KBM-7 (cell line): ENCODE data around the gene DDO.
"Not testable (repeated sequence)": the region's sequence is repeated elsewhere in the genome, so short reads cannot be mapped to it uniquely, and the experiment has no call there.

Experiments used
- DNase-seq: peaks from one replicate; pipeline ENCODE4 v3.0.0-alpha.2; 2015
- in situ Hi-C: fragments of 300-500 bp; cut with MboI; formaldehyde crosslinking; loops from 2 replicates; pipeline ENCODE4 v1.14.3; 2020; ENCODE audit warnings: low sequenced_read_pairs, low pct_unique_long_range_greater_than_20kb, mixed read lengths

Gene DDO

DNA sequence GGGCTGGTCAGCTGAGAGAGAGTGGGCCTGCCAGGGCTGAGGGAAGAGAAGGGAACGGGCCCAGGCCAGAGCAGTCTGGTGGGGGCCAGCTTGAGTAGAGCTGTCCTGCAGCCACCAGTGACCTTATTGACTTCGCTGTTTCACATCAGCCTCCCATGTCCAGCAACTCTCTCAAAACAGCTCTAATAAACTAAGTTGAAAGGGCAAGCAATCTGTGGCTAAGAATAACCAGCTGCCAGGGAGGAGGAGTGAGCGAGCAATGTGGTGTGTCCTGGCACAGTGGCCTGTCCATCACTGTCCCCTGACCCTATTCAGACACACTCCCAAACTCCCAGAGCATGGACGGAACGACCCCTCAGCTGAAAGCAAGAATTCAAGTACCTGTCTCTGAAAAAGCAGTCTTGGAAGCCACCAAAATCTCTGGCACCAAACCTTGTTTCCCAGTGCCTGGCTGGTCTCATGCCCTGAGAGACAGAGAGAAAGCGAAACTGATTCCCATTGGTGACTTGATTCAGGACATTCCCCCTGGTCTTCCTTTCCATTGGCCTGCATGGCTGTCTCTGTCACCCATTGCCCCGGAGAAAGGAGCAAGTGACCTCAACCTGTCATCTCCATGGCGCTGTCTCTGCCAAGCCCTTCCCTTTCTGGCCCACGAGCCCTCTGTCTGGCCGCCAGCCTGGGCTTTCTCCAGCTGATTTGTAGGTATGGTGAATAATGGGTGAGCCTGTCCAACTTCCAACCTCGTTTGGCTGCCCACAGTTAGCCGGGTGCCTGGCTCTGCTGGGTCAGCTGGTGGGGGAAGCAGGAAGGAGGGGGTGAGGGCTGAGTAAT lies at the start of gene DDO:
Gene DDO (minus strand): TSS at position 490 of the 831 bp plus-strand sequence. CDS start 2,113 bp downstream, outside the sequence.
- in situ Hi-C loops: no loop called here
- no peak for DNase-seq

DNA sequence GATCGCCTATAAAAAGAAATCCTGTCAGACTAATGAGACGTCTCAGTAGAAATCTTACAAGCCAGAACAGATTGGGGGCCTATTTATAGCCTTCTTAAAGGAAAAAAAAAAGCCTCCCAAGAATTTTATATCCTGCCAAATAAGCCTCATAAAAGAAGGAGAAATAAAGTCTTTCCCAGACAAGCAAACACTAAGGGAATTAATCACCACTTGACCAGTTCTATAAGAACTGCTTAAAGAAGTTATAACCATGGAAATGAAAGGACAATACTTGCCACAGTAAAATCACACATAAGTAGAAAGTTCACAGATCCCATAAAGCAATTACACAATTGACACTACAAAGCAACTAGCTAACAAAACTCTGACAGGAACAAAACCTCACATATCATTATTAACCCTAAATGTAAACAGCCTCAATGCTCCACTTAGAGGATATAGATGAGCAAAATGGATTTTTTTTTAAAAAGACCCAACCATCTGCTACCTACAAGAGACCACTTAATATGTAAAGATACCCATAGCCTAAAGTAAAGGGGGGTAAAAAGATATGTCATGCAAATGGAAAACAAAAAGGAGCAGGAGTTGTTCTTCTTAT lies 47.6 kb upstream of the DDO start:
- DNase-seq: no peak
- in situ Hi-C loops: no loop called here

GRCh38 chr6:110461376-110461775 lies 46.0 kb upstream of the DDO start:
- in situ Hi-C loops: no loop called here
- DNase-seq: no peak

DNA sequence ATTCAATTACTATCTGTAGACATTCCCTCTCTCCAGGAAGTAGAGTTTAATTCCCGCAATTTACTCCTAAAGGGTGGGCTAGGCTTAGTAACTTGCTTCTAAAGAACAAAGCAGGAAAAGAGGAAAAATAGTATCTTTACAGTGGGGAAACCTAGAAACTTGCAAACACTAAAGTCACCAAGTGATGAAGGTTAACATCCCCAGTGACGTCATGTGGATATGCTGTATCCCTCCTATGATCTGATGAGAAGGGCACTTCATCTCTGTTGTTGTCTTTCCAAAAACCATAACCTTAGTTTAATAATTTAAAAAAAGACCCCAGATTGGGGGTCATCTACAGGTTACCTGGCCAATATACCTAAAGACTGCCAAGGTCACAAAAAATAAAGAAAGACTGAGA lies 43.8 kb upstream of the DDO start:
- in situ Hi-C loops: no loop called here
- no peak for DNase-seq

- DNase-seq: no peak
- in situ Hi-C loops: no loop called here
Measured at GRCh38 chr6:110458476-110458875, 43.1 kb upstream of the DDO start.

DNA sequence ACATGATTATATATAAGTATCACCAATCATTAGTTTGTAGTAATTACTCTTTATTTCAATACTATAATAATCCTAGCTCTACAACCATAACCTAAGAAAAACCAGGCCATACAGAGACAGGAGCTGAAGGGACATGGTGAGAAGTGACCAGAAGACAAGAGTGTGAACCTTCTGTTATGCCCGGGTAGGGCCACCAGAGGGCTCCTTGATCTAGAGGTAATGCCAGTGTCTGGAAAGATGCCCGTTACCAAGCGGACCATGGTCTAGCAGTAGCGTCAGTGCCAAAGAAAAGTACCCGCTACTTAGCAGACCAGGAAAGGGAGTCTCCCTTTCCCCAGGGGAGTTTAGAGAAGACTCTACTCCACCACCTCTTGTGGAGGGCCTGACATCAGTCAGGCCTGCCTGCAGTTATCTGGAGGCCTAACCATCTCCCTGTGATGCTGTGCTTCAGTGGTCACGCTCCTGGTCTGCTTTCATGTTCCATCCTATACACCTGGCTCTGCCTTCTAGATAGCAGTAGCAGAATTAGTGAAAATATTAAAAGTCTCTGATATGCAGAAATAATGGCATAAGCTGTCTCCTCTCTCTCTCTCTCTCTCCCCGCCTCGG lies 42.3 kb upstream of the DDO start:
- in situ Hi-C loops: not testable (repeated sequence)
- peak; percentile 58 for DNase-seq

GRCh38 chr6:110456694-110457093 lies 41.3 kb upstream of the DDO start:
- no peak for DNase-seq
- in situ Hi-C loops: no loop called here

- in situ Hi-C loops: no loop called here
- no peak for DNase-seq
Measured at GRCh38 chr6:110449541-110449895, 34.1 kb upstream of the DDO start.

DNA sequence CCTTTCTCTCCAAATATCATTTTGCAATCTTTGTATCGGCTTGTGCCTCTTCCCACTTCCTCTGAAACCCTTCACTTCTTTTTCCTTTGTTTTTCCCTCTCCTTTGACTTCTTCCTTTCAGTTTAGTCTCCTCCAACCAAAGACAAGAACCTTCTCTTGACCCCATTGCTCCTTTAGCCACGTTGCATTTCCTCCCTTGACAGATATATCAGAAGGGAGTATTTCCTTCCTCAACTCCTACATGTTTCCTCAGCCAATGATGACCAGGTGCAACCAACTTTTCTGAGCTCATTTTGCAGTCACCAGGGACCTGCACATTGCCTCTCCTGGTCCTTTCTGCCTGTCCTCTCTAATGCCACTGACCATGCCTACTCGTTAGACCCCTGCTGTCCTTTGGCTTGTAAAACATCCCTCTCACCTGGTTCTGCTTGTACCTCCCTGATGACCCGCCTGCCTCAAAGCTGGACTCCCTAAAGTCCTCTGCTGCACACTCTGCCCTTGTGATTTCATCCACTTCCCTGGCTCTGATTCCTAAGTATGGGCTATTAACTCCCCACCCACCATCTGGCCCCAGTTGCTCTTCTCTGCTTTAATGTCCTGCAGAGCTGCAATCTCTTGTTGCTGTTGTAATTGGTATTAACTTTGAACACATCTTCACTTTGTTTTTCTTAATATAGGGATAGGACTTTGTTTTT lies 33.6 kb upstream of the DDO start:
- in situ Hi-C loops: no loop called here
- peak; percentile 49 for DNase-seq

GRCh38 chr6:110447761-110448160 lies 32.4 kb upstream of the DDO start:
- no peak for DNase-seq
- in situ Hi-C loops: no loop called here

DNA sequence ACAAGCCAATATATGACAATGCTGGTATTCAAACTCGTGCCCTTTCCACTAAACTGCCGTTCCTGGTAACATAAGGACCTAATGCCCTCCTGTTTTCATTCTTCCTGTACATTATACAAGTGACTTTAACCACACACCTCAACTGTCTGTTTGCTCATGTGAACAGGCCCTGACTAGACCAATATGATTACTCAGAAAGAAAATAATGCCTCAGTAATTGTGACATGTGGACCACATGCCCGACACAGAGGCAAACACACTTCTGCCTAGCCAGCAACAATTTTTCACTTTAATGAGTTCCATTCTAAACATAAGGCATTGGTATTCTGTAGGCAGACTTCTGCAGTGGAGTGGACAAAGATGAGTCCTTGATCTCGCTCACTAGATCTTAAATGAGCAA lies 31.0 kb upstream of the DDO start:
- in situ Hi-C loops: no loop called here
- DNase-seq: no peak

DNA sequence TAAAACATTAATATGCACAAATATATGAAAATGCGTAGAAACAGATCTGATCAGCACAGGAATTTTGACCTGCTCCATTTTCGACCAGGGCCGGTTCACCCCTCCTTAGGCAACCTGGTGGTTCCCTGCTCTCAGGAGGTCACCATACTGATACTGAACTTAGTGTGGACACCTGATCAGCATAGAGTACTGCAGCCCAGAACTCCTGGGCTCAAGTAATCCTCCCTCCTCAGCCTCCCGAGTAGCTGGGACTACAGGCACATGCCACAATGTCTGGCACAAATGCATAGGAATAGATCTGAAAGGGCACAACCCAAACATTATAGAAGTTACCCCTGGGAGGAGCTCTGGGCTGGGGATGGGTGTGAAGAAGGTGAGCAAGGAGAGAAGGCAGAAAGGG lies 24.7 kb upstream of the DDO start:
- in situ Hi-C loops: no loop called here
- DNase-seq: no peak

GRCh38 chr6:110439356-110439755 lies 24.0 kb upstream of the DDO start:
- DNase-seq: no peak
- in situ Hi-C loops: no loop called here

- in situ Hi-C loops: no loop called here
- DNase-seq: no peak
Measured at GRCh38 chr6:110434961-110435602, 19.7 kb upstream of the DDO start.

- in situ Hi-C loops: no loop called here
- no peak for DNase-seq
Measured at GRCh38 chr6:110432285-110432900, 17.0 kb upstream of the DDO start.

DNA sequence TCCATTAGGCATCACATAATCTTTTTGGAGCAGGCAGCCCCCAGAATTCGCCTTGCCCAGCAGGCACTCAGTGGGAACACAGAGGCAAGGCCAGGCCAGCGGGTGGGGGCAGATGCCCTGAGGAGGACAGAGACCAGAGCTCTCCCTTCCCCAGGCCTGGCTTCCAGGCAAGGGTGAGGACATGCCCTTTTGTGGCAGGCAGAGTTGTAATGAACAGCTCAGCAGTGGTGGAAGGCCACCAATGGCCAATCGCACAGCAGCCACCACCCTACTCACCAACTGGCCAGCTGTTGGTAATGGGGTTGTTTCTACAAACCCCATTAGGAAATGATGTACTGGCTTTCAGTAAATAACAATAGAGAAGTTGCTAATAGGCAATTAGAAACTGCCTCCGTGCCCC lies 15.4 kb upstream of the DDO start:
- in situ Hi-C loops: no loop called here

GRCh38 chr6:110430236-110430635 lies 14.9 kb upstream of the DDO start:
- in situ Hi-C loops: no loop called here
- no peak for DNase-seq

More for the DNA sequence above, 15.4 kb upstream of the DDO start:
- DNase-seq: no peak

DNA sequence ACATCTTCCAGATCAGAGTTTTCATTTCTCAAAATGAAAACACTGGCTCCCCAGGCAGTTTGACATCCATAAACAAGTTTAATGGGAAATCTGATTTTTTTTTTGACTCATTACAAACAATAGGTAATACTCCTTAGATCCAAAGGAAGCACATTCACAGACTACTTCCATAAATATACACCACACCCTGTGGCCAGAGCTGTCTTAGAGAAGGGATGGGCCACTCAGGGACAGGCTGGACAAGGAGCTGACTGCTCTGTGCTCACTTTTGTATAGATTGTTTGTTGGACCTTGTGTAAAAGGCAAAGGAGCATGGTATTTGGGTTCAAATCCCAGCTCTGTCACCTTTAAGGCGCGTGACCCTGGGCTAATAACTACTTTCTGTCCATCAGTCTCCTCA lies 12.8 kb upstream of the DDO start:
- DNase-seq: no peak
- in situ Hi-C loops: no loop called here

DNA sequence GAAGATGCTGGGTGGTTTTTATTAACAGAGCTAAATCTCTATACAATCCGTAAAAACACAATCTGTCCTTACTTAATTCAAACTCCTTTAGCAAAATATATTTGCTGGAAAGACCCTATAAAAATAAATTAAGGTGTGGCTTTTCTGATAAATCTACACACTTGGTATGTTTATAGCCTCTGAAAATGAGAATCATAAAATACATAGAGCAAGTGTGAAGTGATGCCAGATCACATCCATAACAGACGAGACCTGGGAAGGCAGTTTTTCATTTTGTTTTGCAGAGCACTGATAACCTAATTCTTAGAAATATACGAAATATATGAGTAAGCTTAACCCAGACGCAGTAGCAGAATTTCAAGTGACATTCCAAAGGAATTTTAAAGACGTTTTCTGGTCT lies 10.4 kb upstream of the DDO start:
- no peak for DNase-seq
- in situ Hi-C loops: no loop called here
